ENCODE results near the gene DLEC1. TPM values are rescaled to one million over a fixed set of nuclear protein-coding genes. Genes with fewer than 3 reads are reported as not detected.

Gene DLEC1
- total and polyA plus RNA-seq, 9 of the 15 experiments (the other 6 are each of a cell fraction or from before 2014, with no cell fraction given): 0.07 to 0.08 TPM; not detected in 7

- no peak for DNase-seq (ENCODE audit: extremely low read depth in 1 of 4, low spot score in 3 of 4)
- POLR2A ChIA-PET: interaction anchor here (0.6 to 1.1 kb wide), 2 partner anchors 11 to 29 kb away, joined by 3 to 4 read pairs; no protein-coding TSS in a partner anchor
- TF ChIP-seq CEBPB (tag; IDR thresholded peaks at IDR 0.05) (peak; percentile 54; the same call in 1 of the 2 replicates), CREB3L1 (IDR thresholded peaks at IDR 0.05; ENCODE audit: borderline replicate concordance, low read depth) (no peak), CEBPG (CRISPR knock-in tag; IDR thresholded peaks at IDR 0.05) (no peak), CEBPG (tag; conservative IDR thresholded peaks at IDR 0.05 in 1 of 2, IDR thresholded peaks at IDR 0.05 in 1 of 2) (0 out of 4 replicates have a peak, but pooled peaks have one; percentile 6 to 14), SP2 (IDR thresholded peaks at IDR 0.05; ENCODE audit: extremely low read depth, low read depth, low read length, poor library complexity, severe bottlenecking) (no peak), MAZ (CRISPR knock-in tag; conservative IDR thresholded peaks at IDR 0.05 in 1 of 2, IDR thresholded peaks at IDR 0.05 in 1 of 2) (no peak)
- CTCF ChIA-PET (ENCODE audit: low intra/inter-chr PET ratio): no interaction called here
- H3K4me1 ChIP-seq (replicated peaks in 1 of 2; ENCODE audit: control insufficient read depth in 2 of 2, insufficient read depth in 2 of 2, low read length in 2 of 2): no peaks in the 10 kb centered on the region
- no peaks in the 10 kb centered on the region for H4K20me1 ChIP-seq (replicated peaks; ENCODE audit: control insufficient read depth, insufficient read depth, low read length)
- ATAC-seq: no peak
- intact Hi-C loops (cut with micrococcal nuclease): no loop called here
- H3K36me3 ChIP-seq (ENCODE audit: control insufficient read depth, insufficient read depth, low read length): no peaks in the 10 kb centered on the region
- H3K4me2 ChIP-seq (ENCODE audit: insufficient read depth, low read length): no peak overlapping the region
- H3K9me1 ChIP-seq (ENCODE audit: control insufficient read depth, insufficient read depth, low read length): no peaks in the 10 kb centered on the region
- in situ Hi-C loops (cut with MboI): no loop called here
- H3K9ac ChIP-seq (ENCODE audit: insufficient read depth in 1 of 2, low read depth in 2 of 2, low read length in 2 of 2): no peak overlapping the region
- H3K79me2 ChIP-seq (ENCODE audit: control insufficient read depth, insufficient read depth, low read length): no peaks in the 10 kb centered on the region
- FAIRE-seq: no peak
- H3K27me3 ChIP-seq (ENCODE audit: control insufficient read depth in 2 of 2, insufficient read depth in 2 of 2, low read length in 2 of 2): peaks cover 25 to 45% of the 10 kb centered on the region in 2 experiments
- no peak overlapping the region for H3K4me3 ChIP-seq
- no peak overlapping the region for H2AFZ ChIP-seq (ENCODE audit: low read depth, low read length)
- H3K9me3 ChIP-seq (replicated peaks; ENCODE audit: control insufficient read depth, insufficient read depth, low read depth, low read length): no peaks in the 10 kb centered on the region
- no TSS peak for BruUV-seq (replicated peaks)
- no peak overlapping the region for H3K27ac ChIP-seq (ENCODE audit: extremely low read depth, low read depth, low read length)
- 0% methylated on average over 2 of the region's 2 CpGs for WGBS (ENCODE audit: insufficient coverage, low coverage, missing lambda C conversion rate)
Observed at GRCh38 chr3:38070013-38070412, 31.0 kb downstream of the DLEC1 start.
